ENCODE measurements around the gene KCTD13. TPM values are rescaled to one million over a fixed set of nuclear protein-coding genes. Genes with fewer than 3 reads are reported as not detected.
"Not testable (repeated sequence)": the region's sequence is repeated elsewhere in the genome, so short reads cannot be mapped to it uniquely, and the experiment has no call there.

KCTD13 gene
- total RNA-seq, 4 donors from 2014 or later, result 12.0 to 30.7 (median 20.1) TPM

GRCh38 chr16:29910819-29911675, 15.0 kb downstream of the KCTD13 start:
- WGBS, 2 donors (ENCODE audit: low coverage in 1 of 2), result 69% methylated on average over 5 of the region's 20 CpGs; no CpG with 5 or more reads in 1 of the 2 donors
- Histone ChIP-seq H3K4me3 (no peak overlapping the region), H3K9me3 (no peaks in the 10 kb centered on the region), H3K27me3 (no peaks in the 10 kb centered on the region), H3K36me3 (peaks cover 0 to 44% of the 10 kb centered on the region in 2 donors), H3K4me1 (no peaks in the 10 kb centered on the region), H3K27ac (no peak overlapping the region)
- ATAC-seq, result no peak
- no peak for TF ChIP-seq CTCF (IDR thresholded peaks at IDR 0.05)
- TF ChIP-seq EP300 (IDR thresholded peaks at IDR 0.05), result no peak
- no peak for TF ChIP-seq POLR2A (IDR thresholded peaks at IDR 0.05)
- no peak for TF ChIP-seq POLR2AphosphoS5 (IDR thresholded peaks at IDR 0.05)

- ATAC-seq, H3K4me1 ChIP-seq, H3K9me3 ChIP-seq, H3K27me3 ChIP-seq, H3K4me3 ChIP-seq, H3K27ac ChIP-seq: not testable (repeated sequence)
- 75 to 90% methylated on average over 2 to 4 of the region's 6 CpGs for WGBS, 2 donors (ENCODE audit: low coverage in 1 of 2)
- H3K36me3 ChIP-seq, result peaks cover 0 to 35% of the 10 kb centered on the region in 2 donors
These were observed 16.2 kb downstream of the KCTD13 start for GRCh38 chr16:29909851-29910250.

- H3K27ac ChIP-seq, result no peak overlapping the region
- 65 to 66% methylated on average over 2 of the region's 2 CpGs for WGBS, 2 donors (ENCODE audit: low coverage in 1 of 2)
- H3K36me3 ChIP-seq, result peaks cover 0 to 30% of the 10 kb centered on the region in 2 donors
- TF ChIP-seq EP300 (IDR thresholded peaks at IDR 0.05) (no peak), CTCF (IDR thresholded peaks at IDR 0.05) (no peak), POLR2AphosphoS5 (IDR thresholded peaks at IDR 0.05) (no peak), POLR2A (IDR thresholded peaks at IDR 0.05) (no peak)
- H3K9me3 ChIP-seq, result no peaks in the 10 kb centered on the region
- H3K4me1 ChIP-seq, result no peaks in the 10 kb centered on the region
- no peak overlapping the region for H3K4me3 ChIP-seq
- H3K27me3 ChIP-seq, result no peaks in the 10 kb centered on the region
- no peak for ATAC-seq
These were observed 16.6 kb downstream of the KCTD13 start for GRCh38 chr16:29909391-29909790.

GRCh38 chr16:29908719-29909220, 17.3 kb downstream of the KCTD13 start:
- H3K27ac ChIP-seq, result no peak overlapping the region
- ATAC-seq, result no peak
- H3K9me3 ChIP-seq, result no peaks in the 10 kb centered on the region
- WGBS, 2 donors (ENCODE audit: low coverage in 1 of 2), result 90 to 100% methylated on average over 1 to 2 of the region's 2 CpGs
- no peaks in the 10 kb centered on the region for H3K4me1 ChIP-seq
- H3K27me3 ChIP-seq, result no peaks in the 10 kb centered on the region
- H3K36me3 ChIP-seq, result peaks cover 0 to 24% of the 10 kb centered on the region in 2 donors
- H3K4me3 ChIP-seq, result no peak overlapping the region
- TF ChIP-seq EP300 (IDR thresholded peaks at IDR 0.05) (no peak), CTCF (IDR thresholded peaks at IDR 0.05) (no peak), POLR2AphosphoS5 (IDR thresholded peaks at IDR 0.05) (no peak), POLR2A (IDR thresholded peaks at IDR 0.05) (no peak)

- Histone ChIP-seq H3K27me3 (no peaks in the 10 kb centered on the region), H3K36me3 (peaks cover 0 to 17% of the 10 kb centered on the region in 2 donors), H3K4me1 (no peaks in the 10 kb centered on the region), H3K9me3 (no peaks in the 10 kb centered on the region), H3K27ac (no peak overlapping the region), H3K4me3 (no peak overlapping the region)
- ATAC-seq, result no peak
- TF ChIP-seq POLR2AphosphoS5 (IDR thresholded peaks at IDR 0.05), result no peak
- no peak for TF ChIP-seq EP300 (IDR thresholded peaks at IDR 0.05)
- no peak for TF ChIP-seq POLR2A (IDR thresholded peaks at IDR 0.05)
- TF ChIP-seq CTCF (IDR thresholded peaks at IDR 0.05), result no peak
- 58 to 63% methylated on average over 2 of the region's 2 CpGs for WGBS, 2 donors (ENCODE audit: low coverage in 1 of 2)
These were observed 18.1 kb downstream of the KCTD13 start for GRCh38 chr16:29907973-29908372.
